Measurements from ENCODE around the gene SLC26A11. TPM values are rescaled to one million over a fixed set of nuclear protein-coding genes. Genes with fewer than 3 reads are reported as not detected.

Gene SLC26A11
- total RNA-seq, 4 donors from 2014 or later: 25.1 to 65.3 (median 31.7) TPM

DNA sequence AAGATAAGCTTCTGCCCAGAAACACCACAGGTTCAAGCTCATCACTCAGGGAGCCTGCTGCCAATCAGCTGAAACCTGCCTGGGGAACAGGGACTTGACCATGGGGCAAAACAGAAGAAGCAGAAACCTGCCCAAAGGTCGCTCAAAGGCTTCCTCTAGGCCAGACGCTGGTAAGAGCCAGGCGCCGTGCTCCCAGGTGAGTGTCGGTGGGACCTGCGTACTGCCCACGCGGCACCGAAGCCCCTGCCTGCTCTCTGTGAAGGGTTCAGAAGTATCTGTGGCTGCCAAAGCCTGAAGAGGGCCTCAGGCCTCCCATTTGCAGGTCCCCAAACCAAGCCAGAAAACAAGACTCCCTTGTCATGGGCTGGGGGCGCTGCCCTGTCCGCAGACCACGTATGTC is 10.5 kb upstream of the SLC26A11 start:
- DNase-seq: no peak
- TF ChIP-seq POLR2A (IDR thresholded peaks at IDR 0.05): no peak
- TF ChIP-seq, protein P1, sequence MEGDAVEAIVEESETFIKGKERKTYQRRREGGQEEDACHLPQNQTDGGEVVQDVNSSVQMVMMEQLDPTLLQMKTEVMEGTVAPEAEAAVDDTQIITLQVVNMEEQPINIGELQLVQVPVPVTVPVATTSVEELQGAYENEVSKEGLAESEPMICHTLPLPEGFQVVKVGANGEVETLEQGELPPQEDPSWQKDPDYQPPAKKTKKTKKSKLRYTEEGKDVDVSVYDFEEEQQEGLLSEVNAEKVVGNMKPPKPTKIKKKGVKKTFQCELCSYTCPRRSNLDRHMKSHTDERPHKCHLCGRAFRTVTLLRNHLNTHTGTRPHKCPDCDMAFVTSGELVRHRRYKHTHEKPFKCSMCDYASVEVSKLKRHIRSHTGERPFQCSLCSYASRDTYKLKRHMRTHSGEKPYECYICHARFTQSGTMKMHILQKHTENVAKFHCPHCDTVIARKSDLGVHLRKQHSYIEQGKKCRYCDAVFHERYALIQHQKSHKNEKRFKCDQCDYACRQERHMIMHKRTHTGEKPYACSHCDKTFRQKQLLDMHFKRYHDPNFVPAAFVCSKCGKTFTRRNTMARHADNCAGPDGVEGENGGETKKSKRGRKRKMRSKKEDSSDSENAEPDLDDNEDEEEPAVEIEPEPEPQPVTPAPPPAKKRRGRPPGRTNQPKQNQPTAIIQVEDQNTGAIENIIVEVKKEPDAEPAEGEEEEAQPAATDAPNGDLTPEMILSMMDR (IDR thresholded peaks at IDR 0.05): no peak
- Histone ChIP-seq H3K9me3 (no peaks in the 10 kb centered on the region), H3K27ac (no peak overlapping the region), H3K4me1 (no peaks in the 10 kb centered on the region), H3K27me3 (no peaks in the 10 kb centered on the region), H3K36me3 (peaks cover 21 to 27% of the 10 kb centered on the region in 2 donors), H3K4me3 (replicated peaks in 1 of 3) (no peak overlapping the region)
- 85 to 88% methylated on average over 12 of the region's 12 CpGs for WGBS, 2 donors
- intact Hi-C loops (cut with DNase I): no loop called here

DNA sequence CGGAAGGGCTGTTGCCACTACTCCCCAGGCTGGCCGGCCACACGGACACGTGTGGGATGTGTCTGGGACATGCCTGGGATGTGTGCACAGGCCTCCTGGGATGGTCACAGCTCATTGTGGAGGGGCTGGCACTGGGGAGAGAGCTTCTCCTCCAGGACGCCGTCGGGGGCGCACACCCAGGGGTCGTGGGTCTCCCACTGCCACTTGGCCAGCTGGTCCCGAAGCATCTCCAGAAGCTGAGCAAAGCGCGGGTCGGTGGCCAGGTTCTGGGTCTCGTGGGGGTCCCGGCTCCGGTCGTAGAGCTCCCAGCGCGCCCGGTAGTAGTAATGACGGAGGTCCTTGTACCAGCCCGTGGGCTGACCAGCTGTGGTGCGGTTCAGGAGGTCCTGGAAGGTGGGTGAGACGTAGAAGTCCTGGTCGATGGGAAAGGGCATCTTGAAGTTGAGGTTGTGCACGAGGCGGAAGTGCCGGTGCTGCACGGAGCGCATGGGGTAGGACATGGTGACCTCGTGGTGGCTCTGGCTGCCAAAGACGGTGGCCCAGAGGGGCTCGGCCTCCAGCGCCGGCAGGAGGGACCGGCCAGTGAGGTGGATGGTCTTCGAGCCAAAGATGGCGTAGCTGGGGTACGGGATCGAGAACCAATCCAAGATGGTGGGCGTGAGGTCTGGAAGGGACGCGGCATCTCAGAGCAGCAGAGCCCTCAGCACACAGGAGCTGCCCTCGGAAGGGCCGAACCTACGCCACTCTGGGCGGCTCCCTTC is 9.7 kb upstream of the SLC26A11 start:
- no peaks in the 10 kb centered on the region for H3K27me3 ChIP-seq
- WGBS, 2 donors: 95 to 96% methylated on average over 37 to 39 of the region's 47 CpGs
- H3K27ac ChIP-seq: no peak overlapping the region
- H3K4me3 ChIP-seq (replicated peaks in 1 of 3): no peak overlapping the region
- H3K4me1 ChIP-seq: no peaks in the 10 kb centered on the region
- no peak for DNase-seq
- peaks cover 27 to 28% of the 10 kb centered on the region in 2 donors for H3K36me3 ChIP-seq
- H3K9me3 ChIP-seq: no peaks in the 10 kb centered on the region
- TF ChIP-seq, protein P1 (IDR thresholded peaks at IDR 0.05): no peak
- TF ChIP-seq POLR2A (IDR thresholded peaks at IDR 0.05): no peak
- intact Hi-C loops (cut with DNase I): no loop called here

DNA sequence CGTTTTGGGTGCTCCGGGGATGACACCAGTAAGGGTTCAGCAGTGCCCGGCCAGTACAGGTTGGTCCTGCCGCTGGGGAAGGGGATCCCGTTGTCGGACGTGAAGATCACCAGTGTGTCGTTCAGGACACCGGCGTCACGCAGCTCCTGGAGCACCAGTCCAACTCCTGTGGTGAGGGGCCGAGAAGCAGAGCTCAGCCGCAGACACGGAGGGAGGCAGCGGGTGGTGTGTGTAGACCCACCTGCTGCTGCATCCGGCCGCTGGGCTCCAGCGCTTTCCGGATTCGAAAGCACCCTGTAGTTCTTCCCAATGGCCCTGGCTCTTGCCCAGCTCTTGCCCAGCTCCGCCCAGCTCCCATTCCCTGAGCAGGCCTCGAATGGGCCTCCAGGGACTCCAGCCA is 8.1 kb upstream of the SLC26A11 start:
- no peak for DNase-seq
- no peaks in the 10 kb centered on the region for H3K9me3 ChIP-seq
- H3K36me3 ChIP-seq: peaks cover 27 to 28% of the 10 kb centered on the region in 2 donors
- intact Hi-C loops (cut with DNase I): no loop called here
- WGBS, 2 donors: 93% methylated on average over 22 of the region's 22 CpGs
- TF ChIP-seq POLR2A (IDR thresholded peaks at IDR 0.05): no peak
- TF ChIP-seq, protein P1 (IDR thresholded peaks at IDR 0.05): no peak
- H3K27ac ChIP-seq: no peak overlapping the region
- H3K4me1 ChIP-seq: no peaks in the 10 kb centered on the region
- no peaks in the 10 kb centered on the region for H3K27me3 ChIP-seq
- no peak overlapping the region for H3K4me3 ChIP-seq (replicated peaks in 1 of 3)

DNA sequence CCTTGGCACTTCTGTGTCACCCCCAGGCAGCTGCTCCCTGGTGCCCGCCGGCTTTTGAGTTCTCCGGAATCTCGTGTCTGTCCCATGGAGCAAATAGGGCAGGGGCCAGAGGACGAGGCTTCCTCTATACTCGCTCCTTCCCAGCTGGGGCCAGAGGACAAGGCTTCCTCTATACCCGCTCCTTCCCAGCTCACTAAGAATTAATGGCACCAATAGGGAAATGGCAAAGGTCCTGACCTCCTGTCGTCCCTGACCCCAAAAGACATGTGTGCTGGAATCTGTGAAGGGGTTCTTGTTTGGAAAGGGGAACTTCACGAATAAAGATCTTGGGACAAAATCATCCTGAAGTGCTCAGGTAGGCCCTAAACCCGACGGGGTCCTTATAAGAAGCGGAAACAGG is 7.7 kb upstream of the SLC26A11 start:
- Histone ChIP-seq H3K4me1 (no peaks in the 10 kb centered on the region), H3K27ac (no peak overlapping the region), H3K27me3 (no peaks in the 10 kb centered on the region), H3K4me3 (replicated peaks in 1 of 3) (no peak overlapping the region), H3K36me3 (peaks cover 27 to 28% of the 10 kb centered on the region in 2 donors), H3K9me3 (no peaks in the 10 kb centered on the region)
- 92 to 93% methylated on average over 12 of the region's 12 CpGs for WGBS, 2 donors
- no peak for DNase-seq
- TF ChIP-seq, protein P1 (IDR thresholded peaks at IDR 0.05): no peak
- no peak for TF ChIP-seq POLR2A (IDR thresholded peaks at IDR 0.05)
- intact Hi-C loops (cut with DNase I): no loop called here

DNA sequence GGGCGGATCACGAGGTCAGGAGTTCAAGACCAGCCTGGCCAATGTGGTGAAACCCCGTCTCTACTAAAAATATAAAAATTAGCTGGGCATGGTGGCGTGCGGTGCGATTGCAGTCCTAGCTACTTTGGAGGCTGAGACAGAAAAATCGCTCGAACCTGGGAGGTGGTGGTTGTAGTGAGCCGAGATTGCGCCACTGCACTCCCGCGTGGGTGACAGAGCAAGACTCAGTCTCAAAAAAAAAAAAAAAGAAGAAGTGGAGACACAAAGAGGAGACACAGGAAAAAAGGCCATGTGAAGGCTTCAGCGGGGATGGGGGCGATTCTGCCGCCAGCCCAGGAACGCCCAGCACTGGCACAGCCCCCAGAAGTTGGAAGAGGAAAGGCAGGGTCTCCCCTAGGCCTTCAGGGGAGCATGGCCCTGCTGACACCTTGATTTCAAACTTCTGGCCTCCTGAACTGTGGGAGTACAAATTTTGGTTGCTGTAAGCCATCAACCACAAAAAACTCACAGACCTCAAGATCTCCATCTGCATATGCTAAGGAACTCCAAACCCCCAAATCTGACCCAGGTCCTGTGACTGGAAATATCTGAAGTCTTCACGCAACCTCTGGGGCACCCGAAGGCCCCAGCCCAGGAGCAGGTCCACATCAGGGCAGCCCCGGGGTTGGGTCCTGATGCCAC is 7.1 kb upstream of the SLC26A11 start:
- DNase-seq: no peak
- peaks cover 27 to 28% of the 10 kb centered on the region in 2 donors for H3K36me3 ChIP-seq
- TF ChIP-seq, protein P1 (IDR thresholded peaks at IDR 0.05): no peak

More for the DNA sequence above, 7.1 kb upstream of the SLC26A11 start:
- Histone ChIP-seq H3K27ac (no peak overlapping the region), H3K4me3 (replicated peaks in 1 of 3) (no peak overlapping the region), H3K27me3 (no peaks in the 10 kb centered on the region), H3K4me1 (no peaks in the 10 kb centered on the region), H3K9me3 (no peaks in the 10 kb centered on the region)
- 89 to 90% methylated on average over 17 to 19 of the region's 19 CpGs for WGBS, 2 donors
- intact Hi-C loops (cut with DNase I): no loop called here

Measured in thyroid gland (tissue), 4 donors.